ENCODE data around the gene HYAL1.

Gene HYAL1

DNA sequence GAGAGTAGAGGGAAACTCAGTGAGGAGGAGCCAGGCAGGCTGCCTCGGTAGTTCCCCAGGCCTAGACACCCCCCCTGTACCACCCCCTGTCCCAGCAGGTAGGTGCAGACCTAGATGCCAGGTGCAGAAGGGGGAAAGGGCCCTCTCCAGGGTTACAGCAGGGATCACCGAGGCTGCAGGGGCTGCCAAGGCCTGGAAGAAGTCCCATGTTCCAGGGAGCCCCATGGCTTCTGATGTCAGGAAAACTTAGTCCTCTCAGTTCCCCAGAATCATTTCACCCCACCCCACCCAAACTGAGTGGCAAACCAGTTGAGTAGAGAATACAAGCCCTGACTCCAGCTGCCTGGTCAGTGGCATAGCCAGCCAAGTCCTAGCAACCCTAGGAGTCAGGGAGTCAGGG lies 41.9 kb downstream of the HYAL1 start:
- Histone ChIP-seq H3K4me3 (ENCODE audit: low read depth, low read length) (no peak overlapping the region), H3K27me3 (no peaks in the 10 kb centered on the region), H3K36me3 (peaks cover 4% of the 10 kb centered on the region), H3K4me1 (peaks cover 4% of the 10 kb centered on the region), H3K9me3 (no peaks in the 10 kb centered on the region)
- no peak for TF ChIP-seq CTCF (IDR thresholded peaks at IDR 0.05; ENCODE audit: low read depth, low read length)
- no peak for DNase-seq

- TF ChIP-seq CTCF (IDR thresholded peaks at IDR 0.05; ENCODE audit: low read depth, low read length) = no peak
- H3K36me3 ChIP-seq = peaks cover 4% of the 10 kb centered on the region
- peaks cover 4% of the 10 kb centered on the region for H3K4me1 ChIP-seq
- DNase-seq = no peak
- H3K4me3 ChIP-seq (ENCODE audit: low read depth, low read length) = peak overlapping the region; percentile 65
- H3K27me3 ChIP-seq = no peaks in the 10 kb centered on the region
- no peaks in the 10 kb centered on the region for H3K9me3 ChIP-seq
Observed at GRCh38 chr3:50260942-50261441, 42.4 kb downstream of the HYAL1 start.

DNA sequence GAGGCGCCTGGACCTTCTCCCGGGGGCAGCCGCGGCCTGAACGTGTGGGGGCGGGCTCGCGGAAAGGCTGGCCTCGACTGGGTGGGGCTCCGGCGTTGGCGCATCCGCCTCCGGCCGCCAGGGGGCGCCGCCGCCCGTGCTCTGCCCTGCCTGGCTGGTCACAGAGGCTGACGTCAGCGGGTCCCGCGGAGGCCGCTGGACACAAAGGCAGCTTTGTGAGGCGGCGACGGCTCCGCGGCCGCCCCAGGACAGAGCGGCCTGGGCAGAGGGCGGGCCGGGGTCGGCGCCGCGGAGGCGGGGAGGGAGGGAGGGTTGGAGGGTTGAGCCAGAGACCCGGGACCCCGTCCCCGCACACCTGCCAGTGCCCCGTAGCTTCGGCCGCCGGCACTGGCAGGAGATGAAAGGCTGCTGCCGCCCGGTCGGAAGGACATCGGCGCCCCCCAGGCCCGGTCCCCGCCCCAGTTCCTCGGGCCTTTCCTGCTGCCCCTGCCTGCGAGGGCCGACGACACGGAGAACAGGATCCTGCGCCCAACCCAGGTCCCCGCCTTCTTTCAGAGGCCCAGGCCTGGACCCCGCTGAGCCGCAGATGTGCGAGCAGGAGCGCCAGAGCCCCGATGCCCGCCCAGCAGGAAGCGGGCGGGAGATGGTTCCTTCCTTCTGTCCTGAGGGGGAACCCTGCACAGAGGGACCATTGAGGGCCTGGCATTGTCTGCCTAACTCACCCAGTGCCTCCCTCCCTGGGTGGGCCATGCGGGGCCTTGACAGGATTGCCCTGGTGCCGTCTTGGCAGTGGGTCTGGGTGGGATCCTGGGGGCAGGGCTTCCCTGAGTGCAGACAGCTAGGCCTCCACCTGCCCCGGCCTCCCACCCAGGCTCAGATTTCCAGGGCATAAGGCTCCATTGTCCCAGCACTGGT lies 43.1 kb downstream of the HYAL1 start:
- DNase-seq = peak; percentile 88
- Histone ChIP-seq H3K4me3 (ENCODE audit: low read depth, low read length) (peak overlapping the region; percentile 65), H3K9me3 (no peaks in the 10 kb centered on the region), H3K36me3 (peaks cover 4% of the 10 kb centered on the region), H3K27me3 (no peaks in the 10 kb centered on the region), H3K4me1 (peaks cover 4% of the 10 kb centered on the region)
- peak; percentile 66 for TF ChIP-seq CTCF (IDR thresholded peaks at IDR 0.05; ENCODE audit: low read depth, low read length)

DNA sequence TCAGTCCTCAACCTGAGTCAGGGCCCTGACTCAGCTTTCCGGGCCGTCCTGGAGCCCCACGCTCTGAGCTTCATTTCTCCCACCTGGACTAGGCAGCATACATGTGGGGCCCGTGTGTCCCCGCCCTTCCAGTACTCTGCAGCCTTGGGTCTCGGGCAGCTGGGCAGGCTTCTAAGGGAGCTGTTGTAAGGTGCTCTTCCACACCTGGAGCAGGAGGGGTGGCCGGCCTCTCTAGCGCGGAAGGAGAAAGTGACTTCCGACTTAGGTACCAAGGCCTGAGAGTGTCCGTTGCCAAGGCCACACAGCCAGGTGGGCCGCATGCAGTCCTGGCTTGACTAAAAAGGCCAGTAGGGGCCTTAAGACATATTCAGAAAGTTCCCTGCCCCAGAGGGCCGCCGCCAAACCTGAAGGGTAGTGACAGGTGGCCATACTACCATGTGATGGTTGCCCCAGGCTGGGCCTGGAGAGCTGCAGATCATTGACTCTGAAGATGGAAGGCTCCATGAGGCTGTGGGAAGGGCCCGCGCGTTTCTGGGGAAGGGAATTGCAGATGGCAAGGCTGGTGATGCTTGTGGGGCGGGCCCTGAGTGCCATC lies 43.8 kb downstream of the HYAL1 start:
- DNase-seq = no peak
- no peak for TF ChIP-seq CTCF (IDR thresholded peaks at IDR 0.05; ENCODE audit: low read depth, low read length)
- Histone ChIP-seq H3K4me1 (peaks cover 4% of the 10 kb centered on the region), H3K4me3 (ENCODE audit: low read depth, low read length) (no peak overlapping the region), H3K27me3 (no peaks in the 10 kb centered on the region), H3K36me3 (peaks cover 4% of the 10 kb centered on the region), H3K9me3 (no peaks in the 10 kb centered on the region)

DNA sequence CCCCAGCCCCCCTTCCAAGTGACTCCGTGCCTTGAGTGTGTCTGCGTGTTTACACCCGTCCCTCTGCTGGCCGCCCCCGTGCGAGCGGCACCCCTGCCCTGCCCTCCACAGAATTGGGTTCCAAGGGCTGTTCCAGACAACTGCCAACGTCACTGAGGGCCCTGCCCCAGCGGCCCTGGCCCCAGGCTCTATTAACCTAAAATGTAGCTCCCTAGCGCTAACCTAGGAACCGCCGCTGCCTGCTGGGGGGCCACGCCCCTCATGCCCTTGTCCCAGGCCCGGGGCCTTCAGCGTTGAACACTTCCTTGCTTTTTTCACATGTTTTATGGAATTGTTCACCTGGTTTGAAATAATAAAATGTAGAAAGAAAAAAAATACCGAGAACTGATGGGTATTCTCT lies 44.4 kb downstream of the HYAL1 start:
- DNase-seq = no peak
- H3K4me1 ChIP-seq = peaks cover 4% of the 10 kb centered on the region
- H3K9me3 ChIP-seq = no peaks in the 10 kb centered on the region
- H3K27me3 ChIP-seq = no peaks in the 10 kb centered on the region
- TF ChIP-seq CTCF (IDR thresholded peaks at IDR 0.05; ENCODE audit: low read depth, low read length) = no peak
- no peak overlapping the region for H3K4me3 ChIP-seq (ENCODE audit: low read depth, low read length)
- peaks cover 4% of the 10 kb centered on the region for H3K36me3 ChIP-seq
